NCI-H524 treated with DMSO at 0.1 percent for 48 hours (cell line): ENCODE measurements around the gene MTA1.

Experiments used
- DNase-seq: peaks from one replicate; lab custom pipeline; 2025; lab: John Stamatoyannopoulos, UW

MTA1 gene

DNA sequence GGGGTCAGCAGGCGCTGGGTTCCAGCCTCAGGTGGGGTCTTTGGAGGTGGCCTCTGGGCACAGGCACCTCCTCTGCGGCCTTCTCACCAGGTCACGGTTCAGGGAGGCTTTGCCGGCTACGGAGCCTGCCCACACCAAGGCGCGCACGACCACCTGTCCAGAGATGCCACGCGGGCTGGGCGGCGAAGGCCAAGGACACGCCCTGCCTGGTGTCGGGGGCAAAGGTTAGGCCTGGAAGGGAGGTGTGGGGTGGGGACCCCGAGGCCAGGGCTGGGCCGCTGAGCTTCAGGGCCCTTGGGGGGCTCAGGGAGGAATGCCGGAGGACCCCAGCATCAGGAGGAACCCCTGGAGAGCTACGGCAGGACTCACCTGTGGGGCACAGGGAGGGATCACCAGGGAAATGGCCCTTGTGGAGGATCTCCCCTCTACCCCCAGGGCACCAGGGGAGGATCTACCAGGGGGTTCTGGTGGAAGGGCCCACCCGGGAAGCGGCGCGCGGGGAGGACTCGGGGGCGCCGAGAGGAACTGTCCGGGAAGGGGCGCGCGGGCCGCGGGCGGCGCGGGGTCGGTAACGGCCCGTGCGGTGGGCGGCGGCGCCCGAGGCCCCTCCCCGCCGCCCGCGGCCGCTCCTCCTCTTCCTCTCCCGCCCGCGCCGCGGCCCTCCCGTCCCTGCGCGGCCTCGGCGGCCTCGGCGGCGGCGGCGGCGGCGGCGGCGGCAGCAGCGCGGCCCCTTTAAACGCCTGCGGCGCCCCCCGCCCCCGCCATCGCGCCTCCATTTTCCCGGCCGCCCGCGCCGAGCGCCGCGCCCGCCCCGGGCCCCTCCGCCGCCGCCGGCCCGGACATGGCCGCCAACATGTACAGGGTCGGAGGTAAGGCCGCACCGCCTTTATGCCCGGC is at the start of gene MTA1:
TSS of gene MTA1 (plus strand) at position 633 of the 897 bp plus-strand sequence. CDS start at position 842, 209 bp downstream.
- DNase-seq = no peak

DNA sequence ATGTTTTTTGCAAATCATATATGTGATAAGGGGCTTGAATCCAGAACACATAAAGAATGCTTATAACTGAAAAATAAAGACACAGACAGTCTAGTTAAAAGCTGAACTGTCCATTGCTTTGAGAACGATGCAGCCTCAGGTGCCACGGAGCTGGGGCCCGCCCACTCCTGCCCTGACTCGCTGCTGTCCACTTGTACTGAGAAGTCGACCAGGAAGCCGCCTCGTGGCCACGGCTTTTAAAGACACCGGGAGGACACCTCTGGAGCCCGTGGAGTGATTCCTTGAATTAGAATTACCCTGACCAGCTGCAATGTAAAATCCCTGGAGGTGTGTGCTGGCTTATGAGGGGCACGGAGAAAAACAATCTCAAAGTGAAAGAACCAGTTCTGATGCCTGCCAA is 45.2 kb upstream of the MTA1 start:
- no peak for DNase-seq

DNA sequence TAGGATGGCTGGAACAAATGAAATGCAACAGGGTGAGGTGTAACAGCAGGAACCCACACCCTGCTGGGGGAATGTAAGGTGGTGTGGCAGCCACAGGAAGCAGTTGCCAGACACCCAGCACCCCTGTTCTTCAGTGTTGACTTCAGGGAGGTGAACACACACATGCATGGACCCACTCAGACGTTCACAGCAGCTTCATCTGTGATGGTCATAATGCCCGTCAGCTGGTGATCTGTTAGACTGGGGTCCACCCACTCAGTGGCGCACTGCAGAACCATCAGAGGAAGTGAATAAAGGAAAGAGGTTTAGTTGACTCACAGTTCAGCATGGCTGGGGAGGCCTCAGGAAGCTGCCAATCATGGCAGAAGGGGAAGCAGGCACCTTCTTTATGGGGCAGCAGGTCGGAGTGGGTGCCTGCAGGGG is 44.0 kb upstream of the MTA1 start:
- no peak for DNase-seq

DNA sequence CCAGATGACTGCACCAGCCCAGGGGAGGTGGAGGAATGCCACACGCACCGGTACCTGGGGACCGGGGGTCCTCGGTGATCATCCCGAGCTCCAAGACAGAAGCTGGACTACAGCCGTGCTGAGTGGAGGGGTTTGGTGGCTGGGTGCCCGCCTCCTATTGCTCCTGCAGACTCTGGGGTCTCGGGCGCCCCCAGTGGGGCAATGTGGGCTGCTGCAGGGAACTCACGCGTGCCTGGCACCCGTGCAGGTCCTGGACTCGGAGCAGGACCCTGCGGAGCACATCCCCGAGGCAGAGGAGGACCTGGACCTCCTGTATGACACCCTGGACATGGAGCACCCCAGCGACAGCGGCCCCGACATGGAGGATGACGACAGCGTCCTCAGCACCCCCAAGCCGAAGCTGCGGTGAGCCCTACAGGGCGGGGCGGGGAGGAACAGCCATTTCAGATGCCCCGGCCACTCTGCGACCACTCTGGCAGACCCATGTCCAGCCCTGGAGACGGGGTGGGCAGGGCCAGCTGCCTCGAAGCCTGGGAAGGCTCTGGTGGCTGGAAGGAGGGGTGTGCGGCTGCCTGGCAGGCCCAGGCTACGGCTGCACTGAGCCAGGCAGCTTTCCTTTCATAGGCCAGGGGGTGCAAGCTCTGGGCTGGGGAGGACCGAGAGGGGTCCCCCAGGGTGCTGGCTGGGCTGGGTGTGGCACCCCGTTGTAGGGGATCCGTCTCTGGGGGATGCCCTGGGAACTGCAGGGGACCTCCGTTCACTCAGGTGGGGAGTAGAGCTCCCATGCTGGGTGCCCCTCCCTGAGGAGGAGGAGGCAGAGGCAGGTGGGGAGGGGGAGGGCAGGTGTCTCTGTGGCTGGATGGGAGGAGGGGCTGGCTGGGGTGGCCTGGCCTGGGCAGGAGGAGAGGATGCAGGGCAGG is 42.8 kb upstream of the MTA1 start:
- no peak for DNase-seq

DNA sequence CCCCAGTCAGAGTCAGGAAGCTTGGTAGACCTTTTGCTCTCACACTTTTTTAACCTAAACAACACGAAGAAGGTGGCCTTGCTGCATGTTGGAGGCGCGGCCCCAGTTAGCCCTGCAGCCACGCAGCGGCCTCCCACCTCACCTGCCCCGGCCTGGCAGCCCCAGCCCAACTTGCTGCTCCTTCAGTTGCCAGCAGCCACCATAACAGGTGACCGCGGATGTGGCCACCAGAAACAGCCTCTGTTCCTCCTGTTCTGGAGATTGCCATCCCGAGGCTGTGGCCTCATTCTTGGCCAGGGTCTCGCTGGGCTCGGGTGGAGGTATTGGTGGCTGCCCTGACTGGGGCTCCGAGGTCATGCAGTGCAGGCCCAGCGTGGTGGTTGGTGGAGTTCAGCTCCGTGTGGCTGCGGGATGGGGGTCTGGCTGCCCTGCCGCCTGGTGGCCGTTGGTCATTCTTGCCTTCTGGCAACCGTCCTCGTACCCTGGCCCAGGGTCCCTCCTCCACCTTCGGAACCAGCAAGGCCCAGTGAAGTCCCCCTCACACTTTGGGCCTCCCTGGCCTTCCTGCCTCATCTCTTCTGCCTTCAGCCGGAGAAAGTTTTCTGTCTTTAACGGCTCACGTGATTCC is 42.0 kb upstream of the MTA1 start:
- DNase-seq = no peak

DNA sequence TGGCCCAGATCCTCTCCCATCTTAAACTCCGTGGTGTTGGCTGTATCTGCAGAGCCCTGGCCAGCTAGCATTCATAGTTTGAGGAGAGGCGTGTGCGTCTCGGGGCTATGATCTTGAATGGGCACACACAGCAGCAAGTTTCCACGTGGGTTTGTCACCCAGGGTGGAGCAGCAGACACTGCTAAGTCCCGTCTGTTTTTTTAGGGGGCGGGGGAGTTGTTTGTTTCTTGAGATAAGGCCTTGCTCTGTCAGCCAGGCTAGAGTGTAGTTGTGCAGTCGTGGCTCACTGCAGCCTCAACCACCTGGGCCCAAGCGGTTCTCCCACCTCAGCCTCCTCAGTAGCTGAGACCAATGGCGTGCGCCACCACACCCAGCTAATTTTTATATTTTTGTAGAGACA is 41.4 kb upstream of the MTA1 start:
- DNase-seq = no peak

DNA sequence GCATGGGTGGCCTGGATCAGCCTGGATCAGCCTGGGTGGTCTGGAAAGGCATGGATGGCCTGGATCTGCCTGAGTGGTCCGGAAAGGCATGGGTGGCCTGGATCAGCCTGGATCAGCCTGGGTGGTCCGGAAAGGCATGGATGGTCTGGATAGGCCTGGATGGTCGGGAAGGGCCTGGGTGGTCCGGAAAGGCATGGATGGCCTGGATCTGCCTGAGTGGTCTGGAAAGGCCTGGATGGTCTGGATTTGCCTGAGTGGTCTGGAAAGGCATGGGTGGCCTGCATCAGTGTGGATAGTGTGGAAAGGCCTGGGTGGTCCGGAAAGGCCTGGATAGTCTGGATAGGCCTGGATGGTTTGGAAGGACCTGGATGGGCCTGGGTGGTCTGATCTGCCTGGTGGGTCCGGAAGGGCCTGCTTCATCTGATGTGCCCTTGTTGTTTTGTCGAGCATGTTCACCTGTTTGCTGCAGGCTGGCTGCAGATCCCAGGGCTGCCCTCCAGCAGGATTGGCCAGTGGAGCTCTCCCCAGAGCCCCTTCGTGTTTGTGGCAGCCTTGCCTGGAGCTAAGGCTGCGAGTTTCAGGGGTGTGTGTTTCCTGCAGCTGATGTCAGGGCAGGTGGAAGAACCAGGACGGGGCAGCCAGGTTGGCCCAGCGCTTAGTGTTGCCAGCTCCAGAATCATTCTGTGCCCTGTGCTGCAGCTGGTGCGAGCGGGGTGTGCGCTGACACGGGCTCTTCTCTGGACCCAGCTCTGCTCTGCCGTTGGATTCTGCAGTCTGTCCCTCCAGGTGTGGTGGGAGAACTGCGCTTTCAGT is 40.5 kb upstream of the MTA1 start:
- no peak for DNase-seq

DNA sequence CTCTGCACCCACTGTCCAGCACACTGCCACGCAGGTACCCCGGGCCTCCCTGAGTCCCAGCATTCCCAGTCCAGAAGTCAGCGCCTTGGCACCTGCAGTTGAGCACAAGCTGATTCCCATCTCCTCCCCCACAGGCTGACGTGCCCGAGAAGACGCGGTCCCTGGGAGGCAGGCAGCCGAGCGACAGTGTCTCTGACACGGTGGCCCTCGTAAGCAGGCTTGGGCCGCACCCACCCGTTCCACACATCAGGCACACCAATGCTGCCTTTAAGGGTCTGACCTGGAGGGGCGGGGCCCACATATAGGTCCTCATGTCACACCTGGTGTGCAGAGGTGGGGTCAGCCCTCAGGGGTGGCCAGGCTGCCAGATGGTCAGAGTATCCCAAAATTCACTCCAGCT is 39.7 kb upstream of the MTA1 start:
- no peak for DNase-seq

DNA sequence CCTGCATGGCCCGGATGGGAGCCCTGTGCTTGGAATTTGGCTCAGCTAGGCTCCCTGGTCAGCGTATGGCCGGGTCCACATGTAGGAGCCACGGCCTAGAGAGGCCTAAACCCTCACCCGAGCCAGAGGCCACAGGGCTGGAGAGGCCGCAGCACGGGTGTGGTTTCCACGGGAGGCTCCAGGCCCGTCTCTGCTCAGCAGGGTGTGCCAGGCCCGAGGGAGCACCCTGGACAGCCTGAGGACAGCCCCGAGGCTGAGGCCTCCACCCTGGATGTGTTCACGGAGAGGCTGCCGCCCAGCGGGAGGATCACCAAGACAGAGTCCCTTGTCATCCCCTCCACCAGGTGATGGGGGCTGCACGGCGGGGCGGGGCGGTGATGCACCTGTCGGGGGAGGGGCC is 38.9 kb upstream of the MTA1 start:
- DNase-seq = no peak

DNA sequence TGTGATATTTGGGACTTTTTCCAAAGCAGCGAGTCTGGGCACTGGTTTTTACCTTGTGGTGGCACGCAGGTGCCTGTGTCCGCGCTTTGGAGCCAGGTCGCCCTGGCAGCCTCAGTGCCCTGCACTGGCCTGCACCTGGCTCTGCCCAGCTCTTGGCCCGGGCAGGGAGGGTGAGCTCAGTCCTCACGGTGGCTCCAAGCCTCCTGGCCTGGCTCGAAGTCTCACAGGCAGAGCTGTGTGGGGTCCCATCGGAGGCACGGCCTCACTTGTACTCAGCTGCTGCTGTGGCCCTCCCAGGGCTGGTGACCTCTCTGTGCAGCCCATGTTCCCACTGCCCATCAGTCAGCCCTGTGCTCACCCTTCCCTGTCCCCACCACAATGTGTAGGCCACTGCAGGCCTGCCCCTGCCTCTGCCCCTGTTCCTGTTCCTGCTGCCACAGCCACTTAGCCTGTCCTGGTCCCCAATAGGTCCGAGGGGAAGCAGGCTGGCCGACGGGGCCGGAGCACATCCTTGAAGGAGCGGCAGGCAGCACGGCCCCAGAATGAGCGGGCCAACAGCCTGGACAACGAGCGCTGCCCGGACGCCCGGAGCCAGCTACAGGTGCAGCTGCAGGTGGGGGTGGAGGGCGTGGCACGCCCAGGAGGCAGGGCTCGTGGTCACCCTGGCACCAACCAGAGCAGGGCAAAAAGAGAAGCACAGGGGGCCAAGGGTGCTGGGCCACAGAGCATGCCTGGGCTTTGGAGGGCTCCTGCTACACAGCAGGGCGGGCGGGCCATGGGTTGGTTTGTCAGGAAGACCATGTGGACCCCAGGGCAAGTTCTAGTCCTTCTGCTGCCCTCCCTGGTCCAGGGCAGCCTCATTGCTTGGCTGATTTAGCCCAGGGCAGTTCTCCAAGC is 37.9 kb upstream of the MTA1 start:
- DNase-seq = no peak

DNA sequence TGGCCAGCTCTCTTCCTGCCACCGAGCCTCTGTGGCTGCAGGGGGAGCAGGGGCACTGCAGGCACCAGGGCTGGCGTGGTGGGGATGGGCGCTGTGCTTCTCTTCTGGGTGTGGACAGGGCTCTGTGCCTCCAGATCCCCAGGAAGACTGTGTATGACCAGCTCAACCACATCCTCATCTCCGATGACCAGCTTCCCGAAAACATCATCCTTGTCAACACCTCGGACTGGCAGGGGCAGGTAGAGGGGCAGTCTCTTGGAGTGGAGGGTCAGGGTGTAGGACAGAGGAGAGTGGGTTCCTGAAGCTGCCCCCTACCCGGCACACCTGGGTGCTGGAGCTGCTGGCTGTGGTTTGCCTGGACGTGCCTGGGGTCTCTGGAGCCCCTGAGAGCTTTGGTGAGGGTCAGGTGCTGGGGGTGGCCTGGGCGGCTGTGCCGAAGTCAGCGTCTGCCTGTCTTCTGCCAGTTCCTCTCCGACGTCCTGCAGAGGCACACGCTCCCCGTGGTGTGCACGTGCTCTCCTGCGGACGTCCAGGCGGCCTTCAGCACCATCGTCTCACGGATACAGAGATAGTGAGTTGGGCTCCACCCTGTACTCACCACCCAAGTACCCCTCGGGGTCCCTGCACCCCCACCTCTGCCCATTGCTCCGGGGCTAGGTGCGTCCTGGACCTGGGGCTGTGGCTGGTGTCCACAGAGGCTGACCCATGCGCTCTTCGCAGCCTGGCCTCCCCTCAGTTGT is 37.1 kb upstream of the MTA1 start:
- DNase-seq = no peak

DNA sequence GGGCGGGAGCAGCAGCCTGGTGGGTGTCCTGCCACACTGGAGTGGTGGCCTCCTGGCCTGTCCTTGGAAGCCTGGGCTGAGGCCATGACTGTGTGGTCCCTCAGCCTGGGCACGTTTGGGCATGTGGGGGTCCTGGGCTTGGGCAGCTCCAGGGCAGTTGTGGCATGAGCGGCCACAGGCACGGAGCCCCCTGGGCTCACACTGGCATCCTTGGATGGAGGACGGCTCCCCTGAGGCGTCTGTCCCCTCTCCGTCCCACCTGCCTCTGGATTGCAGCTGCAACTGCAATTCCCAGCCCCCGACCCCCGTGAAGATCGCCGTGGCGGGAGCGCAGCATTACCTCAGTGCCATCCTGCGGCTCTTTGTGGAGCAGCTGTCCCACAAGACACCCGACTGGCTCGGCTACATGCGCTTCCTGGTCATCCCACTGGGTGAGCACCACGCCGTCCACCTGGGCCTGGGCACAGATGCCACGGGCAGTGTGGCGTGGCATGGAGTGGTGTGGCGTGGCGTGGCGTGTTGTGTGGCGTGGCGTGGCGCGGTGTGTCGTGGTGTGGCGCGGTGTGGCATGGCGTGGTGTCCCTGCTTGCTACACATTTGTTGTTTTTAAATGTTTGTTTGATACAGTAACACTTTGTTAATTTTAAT is 36.4 kb upstream of the MTA1 start:
- DNase-seq = no peak

DNA sequence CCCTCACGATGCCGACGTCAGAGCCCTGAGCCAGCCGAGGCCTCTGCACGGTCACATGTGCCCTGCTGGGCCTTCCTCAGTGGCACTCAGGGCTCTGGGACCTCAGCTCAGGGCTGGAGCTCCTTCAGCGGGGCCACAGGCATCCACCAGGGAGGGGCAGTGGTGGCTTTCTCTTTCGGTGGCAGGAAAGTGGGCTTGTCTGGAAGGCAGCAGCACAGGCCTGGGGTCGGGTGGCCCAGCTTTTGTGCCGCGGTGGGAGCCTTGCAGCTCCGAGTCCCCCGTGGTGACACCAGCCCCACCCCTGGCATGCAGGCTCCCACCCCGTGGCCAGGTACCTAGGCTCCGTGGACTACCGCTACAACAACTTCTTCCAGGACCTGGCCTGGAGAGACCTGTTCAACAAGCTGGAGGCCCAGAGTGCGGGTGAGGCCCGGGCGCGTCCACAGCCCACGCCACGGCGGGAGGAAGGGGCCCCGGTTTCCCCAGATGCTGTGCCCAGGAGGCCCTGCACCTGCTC is 35.5 kb upstream of the MTA1 start:
- no peak for DNase-seq

DNA sequence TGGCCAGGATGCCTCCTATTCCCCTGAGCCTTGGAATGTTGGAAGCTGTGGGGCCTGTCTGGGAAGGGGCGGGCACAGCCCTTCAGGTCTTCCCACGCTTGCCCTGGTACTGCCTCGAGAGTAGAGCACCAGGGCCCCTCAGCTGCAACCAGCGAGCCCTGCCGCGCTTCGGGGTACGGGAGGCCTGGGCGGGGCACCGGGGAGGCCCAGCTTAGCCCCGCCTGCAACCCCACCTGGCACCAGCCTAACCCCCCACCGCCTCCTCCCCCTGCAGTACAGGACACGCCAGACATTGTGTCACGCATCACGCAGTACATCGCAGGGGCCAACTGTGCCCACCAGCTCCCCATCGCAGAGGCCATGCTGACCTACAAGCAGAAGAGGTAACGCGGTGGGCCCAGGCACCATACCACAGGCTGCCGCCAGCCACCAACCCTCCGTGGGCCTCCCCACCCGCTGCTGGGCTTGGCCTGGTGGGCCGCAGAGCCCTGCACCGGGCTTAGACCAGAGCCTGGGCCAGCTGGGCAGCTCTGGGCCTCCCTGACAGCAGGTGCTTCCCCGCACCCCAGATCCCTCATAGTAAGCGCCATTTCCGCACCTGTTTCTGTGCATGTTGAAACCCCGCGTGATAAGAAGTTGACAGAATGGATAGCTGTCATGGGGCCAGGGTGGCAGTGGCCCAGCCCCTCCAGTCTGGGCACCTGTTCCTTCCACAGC is 34.9 kb upstream of the MTA1 start:
- no peak for DNase-seq

DNA sequence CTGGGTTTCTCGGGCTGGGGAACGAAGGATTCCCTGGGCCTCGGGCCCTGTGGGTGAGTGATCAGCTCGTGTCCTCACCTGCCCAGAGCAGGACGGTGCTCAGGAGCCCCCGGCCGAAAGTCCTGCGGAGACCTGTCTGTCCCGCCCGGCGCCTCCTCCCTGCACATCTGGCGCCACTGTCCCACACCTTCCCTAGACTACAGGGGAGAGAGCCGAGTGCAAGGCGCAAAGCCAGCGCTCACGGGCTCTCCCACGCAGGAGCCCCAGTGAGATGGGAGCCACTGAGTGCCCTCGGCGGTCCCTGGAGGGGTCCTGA is 34.3 kb upstream of the MTA1 start:
- DNase-seq = no peak

DNA sequence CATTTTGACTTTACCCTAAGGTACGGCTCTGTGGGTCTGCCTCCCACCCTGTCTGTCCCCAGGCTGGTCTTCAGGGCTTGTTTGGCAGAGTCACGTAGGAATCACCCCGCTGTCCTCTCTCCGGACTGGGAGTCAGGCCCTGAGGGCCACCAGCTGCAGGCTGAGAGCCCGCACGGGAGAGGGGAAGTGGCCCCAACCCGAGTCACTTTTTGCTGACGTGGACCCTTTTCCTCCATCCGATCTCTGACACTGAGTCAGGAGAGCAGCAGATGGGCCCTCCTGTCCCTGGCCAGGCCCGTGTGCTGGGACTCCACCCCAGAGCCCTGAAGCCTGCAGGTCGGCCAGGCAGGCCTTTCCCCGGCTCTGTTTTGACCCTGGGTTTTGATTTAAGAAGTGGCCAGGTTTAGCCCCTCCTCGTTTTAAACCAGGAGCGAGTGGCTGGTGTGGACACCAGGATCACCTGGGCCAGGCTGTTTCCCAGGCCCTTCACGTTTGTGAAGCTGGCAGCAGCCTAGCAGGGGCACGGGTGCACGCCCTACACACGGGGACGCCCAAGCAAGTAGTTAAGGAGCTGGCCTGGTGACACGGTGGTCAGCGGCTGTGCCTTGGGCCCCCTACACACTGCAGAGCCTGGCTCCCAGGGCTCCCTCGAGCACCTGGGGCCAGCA is 33.8 kb upstream of the MTA1 start:
- DNase-seq = no peak

DNA sequence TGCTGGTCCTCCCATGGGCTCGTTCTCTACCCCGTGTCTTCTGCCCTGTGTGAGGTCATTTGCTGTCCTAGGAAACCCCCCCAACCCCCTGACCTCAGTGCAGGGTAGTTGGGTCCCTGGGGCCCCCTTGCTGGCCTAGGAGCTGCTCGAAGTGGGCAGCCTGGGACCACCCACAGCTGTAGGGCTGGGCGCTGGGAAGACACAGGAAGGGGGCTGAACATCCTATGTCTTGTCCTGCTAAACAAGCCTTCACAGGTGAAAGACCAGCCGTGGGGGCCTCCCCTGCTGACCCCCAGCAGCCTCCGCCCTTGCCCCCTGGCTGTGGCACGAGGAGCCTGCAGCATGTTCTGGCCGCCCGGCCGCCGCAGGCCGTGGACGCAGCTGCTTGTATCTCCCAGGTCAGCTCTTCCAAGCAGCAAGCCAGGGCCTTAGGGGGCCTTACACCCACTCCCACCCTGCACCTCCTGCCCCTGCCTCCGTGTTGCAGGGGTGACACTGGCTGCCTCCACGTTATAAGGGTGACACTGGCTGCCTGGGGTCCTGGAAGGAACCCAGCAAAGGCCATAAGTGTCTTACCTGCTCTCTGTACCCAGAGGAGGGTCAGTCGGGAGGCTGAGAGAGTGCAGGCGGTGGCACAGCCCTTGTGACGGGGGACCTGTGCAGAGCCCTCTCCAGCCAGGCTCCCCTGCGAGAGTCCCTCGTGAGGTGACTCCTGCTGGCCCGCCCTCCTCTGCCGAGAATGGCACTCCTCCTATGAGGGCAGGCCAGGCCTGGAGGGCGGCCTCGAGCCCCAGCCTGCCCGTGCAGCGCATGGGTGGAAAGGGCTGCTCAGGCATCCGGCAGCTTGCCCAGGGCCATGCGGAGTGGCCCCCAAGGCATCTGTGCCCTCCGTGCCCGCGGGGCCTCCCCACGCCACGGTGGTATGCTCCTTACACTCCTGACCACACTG is 32.8 kb upstream of the MTA1 start:
- no peak for DNase-seq
